Esophagus muscularis mucosa (tissue), 4 donors: ENCODE results near the gene DAND5.

Source experiments
- CTCF ChIP-seq, 3 experiments: fragments of 200-600 bp in 2 of 3; fragments of 450-650 bp in 1 of 3; sonication (generic) in 2 of 3; IDR thresholded peaks; one replicate each; pipeline ENCODE4 v1.5.1; 2017 to 2019; ENCODE audit warnings: antibody characterized with exemption in 3 of 3, mild to moderate bottlenecking in 2 of 3, moderate library complexity in 1 of 3
- EP300 ChIP-seq: sonication (generic); formaldehyde crosslinking; IDR thresholded peaks from one replicate; pipeline ENCODE4 v1.6.1; 2017; ENCODE audit warnings: antibody characterized with exemption
- POLR2A ChIP-seq: fragments of 450-650 bp; IDR thresholded peaks from one replicate; pipeline ENCODE4 v1.6.1; 2017; ENCODE audit warnings: antibody characterized with exemption, moderate library complexity, mild to moderate bottlenecking, low read depth

- no peak for TF ChIP-seq CTCF (IDR thresholded peaks at IDR 0.05)
- TF ChIP-seq POLR2A: no peak
- no peak for TF ChIP-seq EP300
These were observed 17.4 kb downstream of the DAND5 start for GRCh38 chr19:12986726-12987125.
